Dermis blood vessel endothelial cell (primary cell): ENCODE data around the gene IL26. TPM values are rescaled to one million over a fixed set of nuclear protein-coding genes. Genes with fewer than 3 reads are reported as not detected.
"Not testable (repeated sequence)": the region's sequence is repeated elsewhere in the genome, so short reads cannot be mapped to it uniquely, and the experiment has no call there.

Experiments used
- DNase-seq: peaks from one replicate; pipeline ENCODE4 v3.0.0; 2010
- total RNA-seq: library from RNA; depleted of rRNA; stranded (reverse); fragments of >200 nt; gene quantifications from 2 replicates; pipeline ENCODE4 v1.2.3, GENCODE V29; 2014

Gene IL26
- total RNA-seq, 1 donor from 2014 or later = not detected

DNA sequence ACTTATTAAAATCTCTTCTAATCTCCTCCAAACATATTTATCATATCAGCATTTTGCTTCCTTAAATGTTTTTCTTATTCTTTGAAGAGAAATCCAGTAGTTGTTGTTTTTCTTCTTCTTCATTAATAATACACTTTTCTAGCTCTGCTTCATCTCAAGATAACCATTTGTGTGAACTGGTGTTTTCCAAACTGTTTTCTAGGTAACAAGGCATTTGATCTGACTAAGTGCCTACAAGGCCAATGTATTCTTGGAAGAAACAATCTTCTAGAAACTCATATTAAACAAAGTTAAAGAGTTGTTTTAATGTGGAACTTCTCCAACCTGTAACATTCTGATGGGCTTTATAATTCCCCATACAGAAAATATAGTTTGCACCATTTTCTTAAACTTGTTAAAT, 35.3 kb downstream of the IL26 start:
- DNase-seq = no peak

DNA sequence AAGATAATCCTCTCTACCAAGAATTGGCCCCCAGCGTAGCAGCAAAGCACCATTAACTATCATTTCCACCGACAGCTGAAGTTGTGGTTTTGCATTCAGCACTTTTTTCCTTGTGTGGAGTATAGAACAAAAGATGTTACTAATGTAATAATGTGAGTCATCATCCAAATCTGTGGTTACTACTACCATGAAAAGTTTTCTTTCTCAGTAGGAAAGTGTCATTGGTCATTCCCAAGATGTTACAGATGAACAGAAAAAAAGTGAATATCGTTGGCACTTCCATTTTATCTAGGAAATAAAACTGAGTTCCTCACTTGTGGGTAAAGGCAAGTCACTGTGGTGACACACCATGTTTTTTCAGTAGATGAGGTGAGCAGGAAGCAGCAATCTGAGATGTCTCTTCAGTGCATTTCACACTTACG, 35.8 kb downstream of the IL26 start:
- no peak for DNase-seq

DNA sequence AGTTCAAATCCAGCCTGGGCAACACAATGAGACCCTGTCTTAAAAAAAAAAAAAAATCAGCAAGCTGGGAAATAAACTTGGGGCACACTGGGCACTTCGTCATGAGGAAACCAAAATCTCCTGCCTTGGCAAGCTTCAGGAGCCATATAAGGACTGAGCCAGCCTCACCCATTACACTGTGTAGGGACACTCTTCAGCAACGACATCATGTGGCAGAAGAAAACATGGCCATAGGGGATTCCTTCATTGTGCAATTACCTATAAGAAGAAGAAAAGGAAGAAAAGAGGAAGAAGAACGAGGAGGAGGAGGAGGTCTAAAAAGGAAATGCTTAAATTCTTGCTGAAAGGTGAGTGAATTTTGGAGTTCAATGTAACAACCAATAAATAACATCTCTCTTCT, 40.0 kb downstream of the IL26 start:
- DNase-seq = no peak

DNA sequence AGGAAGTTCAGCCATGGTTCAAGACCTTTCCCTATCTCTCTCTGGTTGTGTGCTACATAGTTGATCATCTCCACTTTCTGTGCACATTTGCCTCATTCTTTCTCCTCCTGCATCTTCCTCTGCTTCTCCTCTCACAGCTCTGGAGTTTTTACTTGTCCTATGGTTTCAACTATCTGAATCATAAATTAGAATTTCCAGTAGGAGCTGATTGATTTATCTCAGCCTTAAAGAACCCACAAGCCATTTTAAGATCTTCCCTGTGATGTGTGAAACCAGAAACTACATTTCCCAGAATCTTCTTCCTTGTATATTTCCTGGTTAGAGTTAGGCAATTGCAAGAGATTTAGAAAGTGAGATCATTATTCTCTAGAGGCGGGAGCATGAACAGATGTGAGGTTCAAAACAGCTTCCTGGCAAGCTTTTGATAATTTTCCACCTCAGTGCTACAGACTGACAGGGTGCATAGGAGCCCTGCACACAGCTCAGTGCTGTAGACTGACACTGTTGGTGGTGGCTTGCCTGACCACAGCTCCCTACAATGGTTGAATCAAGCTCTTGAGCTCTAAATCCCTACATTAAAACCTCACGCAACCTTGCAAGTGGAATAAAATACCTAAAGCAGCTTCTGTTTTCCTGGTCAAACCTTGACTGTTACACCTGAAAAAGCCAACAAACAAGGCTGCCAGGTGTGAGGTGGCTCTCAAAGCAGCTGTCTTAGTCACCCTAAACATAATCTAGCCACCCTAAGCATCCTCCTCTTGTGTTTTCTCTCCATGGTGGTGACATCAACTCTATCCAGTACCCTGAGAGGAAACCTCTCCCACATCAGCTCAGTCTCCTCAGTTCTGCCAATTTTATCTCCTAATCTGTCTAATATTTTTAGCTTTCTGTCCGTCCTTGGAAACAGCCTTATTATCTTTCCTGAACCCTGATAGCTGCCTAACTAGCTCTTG, 44.5 kb downstream of the IL26 start:
- no peak for DNase-seq

DNA sequence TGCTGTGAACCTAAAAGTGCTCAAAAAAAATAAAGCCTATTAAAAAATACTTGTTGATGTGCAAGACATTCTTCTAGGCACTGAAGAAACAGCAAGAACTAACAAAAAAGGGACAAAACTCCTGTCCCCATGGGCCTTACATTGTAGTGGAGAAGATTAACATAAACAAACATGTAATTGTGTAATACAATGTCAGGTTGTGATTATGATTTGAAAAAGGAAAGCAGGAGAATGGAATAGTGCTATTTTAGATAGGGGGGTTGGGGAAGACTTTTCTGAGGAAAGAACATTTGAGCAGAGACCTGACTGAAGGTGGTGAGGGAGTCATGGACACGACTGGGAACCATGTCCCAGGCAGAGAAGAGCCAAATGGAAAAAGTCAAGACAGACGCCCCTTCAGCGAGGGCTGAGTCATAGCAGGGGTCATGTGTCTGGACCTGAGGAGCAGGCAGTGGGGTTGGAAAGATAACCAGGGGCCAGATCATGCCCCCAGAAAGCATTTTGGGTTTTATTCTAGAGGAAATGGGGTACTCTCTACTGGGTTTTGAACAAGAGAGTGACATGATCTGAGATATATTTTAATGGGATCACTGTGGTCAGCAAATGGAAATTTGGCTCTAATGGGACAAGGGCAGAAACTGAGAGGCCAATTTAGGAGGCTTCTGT, 46.7 kb downstream of the IL26 start:
- DNase-seq = no peak

DNA sequence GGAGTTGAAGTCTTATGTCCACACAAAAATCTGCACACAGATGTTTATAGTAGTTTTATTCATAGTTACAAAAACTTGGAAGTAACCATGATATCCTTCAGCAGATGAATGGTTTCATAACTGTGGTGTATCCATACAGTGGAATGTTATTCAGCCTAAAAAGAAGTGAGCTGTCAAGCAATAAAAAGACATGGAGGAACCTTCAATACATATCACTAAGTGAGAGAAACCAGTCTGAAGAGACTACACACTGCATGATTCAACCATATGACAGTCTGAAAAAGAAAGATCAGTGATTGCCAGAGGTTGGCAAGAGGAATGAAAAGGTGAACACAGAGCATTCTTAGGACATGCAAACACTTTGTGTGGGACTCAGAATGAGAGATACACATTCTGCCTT, 47.4 kb downstream of the IL26 start:
- no peak for DNase-seq

DNA sequence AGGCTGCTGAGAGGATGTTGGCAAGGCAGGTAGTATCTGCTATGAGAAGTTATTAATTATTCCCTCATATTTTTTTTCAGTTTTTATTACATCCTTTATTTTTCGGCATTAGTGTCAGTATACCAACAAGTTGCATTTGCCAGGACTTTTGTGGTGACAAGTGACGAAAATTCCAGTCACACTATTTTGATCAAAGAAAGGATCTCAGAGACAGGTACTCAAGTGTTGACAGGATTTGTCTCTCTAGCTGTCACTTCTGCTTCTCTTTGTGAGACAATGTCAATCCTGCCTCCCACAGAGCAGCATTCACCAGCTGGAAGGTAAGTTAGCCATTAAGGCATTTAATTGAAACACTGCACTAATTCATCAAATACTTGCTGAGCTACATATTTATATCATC, 48.0 kb downstream of the IL26 start:
- no peak for DNase-seq

DNA sequence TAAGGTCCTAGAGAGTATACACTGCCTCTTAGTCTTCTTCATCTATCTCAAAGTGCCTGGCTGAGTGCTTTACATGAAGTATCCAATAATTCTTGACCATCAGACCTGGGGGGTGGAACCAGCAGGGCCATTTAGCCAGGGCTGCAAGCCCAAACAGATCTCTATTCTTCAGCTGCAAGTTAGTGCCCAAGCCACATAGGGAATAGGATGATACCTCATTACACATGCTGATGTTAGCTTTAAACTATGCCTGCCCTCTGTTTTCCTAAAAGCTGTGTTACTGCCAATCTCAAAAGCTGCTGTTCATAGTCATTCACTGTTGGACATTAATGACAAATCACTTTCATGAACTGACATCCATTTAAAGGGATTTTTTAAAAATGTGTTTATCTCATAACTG, 49.4 kb downstream of the IL26 start:
- DNase-seq = no peak

DNA sequence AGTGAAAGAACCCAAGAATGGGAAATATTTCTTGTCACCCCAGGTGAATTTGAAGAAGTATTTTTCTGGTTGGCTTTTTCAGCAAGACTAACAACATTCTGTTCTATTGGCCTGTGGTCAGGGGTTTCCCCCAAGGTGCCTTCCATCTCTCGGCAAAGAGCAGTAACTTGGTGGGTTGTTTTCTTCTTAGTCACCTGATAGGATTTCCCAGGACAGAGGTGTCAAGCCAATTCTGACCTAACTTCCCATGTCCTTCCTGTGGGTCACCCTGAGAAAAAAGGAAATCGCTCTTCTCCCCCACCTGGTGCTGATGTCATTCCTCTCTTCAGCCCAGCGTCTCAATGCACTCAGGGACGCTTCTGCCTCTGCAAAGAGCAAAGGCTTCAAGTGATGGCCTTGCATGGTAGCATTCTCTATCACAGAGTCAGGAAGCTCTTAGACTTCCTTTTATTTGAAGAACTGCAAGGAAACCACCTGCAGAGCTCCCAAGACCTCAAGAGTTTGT, 50.0 kb downstream of the IL26 start:
- peak; percentile 1 for DNase-seq

DNA sequence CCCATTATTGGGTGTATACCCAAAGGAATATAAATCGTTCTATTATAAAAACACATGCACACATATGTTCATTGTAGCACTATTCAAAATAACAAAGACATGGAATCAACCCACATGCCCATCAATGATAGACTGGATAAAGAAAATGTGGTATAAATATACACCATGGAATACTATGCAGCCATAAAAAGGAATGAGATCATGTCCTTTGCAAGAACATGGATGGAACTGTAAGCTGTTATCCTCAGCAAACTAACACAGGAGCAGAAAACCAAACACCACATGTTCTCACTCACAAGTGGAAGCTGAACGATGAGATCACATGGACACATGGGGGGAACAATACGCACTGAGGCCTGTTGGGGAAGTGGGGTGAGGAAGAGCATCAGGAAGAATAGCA, 50.8 kb downstream of the IL26 start:
- DNase-seq = not testable (repeated sequence)

DNA sequence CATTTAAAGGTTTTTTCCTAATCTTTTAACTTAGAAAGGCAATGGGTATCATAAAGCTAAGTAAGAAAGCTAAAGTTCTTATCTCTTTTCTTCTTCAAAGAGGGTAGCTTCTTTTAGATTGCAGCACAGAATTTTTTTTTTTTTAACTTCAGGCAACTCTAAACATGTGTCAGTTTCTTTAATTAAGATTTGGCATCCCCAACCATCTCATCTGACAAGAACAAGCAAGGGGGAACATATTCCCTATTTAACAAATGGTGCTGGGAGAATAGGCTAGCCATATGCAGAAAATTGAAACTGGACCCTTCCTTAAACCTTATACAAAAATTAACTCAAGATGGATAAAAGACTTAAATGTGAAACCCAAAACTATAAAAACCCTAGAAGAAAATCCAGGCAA, 51.8 kb downstream of the IL26 start:
- no peak for DNase-seq

DNA sequence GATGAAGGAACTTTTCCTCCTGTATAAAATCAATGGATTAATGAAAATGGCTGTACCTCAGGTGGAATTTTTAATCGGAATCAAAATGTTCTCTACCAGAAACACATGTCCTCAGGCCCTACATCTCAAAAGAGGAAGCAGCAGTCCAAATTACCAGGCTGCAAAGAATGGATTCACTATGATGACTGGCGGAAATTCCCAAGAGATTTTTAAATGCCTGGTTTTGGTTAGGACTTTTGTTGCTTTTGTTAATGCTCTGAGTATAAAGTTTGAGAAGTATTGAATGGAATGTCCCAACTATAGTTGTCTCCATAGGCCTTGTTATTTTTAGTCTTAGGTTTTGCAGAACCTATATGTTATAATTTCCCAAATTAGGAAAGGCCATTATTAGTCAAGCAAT, 54.9 kb downstream of the IL26 start:
- no peak for DNase-seq

DNA sequence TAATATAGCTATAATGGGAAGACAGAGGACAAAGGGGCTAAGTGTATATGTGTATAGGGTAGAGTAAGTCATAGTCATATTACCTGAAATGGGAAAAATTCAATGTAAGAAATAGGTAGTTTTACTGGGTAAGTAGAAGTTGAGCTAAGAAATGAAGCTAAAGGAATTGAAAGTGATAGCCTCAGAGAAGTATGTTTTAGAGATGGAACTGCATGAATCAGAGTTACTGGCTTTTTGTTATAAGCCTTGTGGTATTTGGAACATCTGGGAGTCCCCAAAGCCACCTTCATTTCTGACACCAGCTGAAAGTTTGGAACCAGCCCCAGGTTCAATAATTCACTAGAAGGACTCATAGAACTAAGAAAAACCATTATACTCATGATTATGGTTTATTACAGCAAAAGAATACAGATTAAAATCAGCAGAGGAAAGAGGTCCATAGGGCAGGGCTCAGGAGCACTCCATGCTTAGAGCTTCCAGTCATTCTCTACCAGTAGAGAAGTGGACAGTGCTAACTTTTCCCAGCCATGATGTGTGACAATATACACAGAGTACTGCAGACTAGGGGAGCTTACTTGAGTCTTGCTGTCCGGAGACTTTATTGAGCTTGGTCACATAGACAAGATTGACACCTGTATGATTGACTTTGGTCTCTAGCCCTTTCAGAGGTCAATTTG, 56.3 kb downstream of the IL26 start:
- no peak for DNase-seq

DNA sequence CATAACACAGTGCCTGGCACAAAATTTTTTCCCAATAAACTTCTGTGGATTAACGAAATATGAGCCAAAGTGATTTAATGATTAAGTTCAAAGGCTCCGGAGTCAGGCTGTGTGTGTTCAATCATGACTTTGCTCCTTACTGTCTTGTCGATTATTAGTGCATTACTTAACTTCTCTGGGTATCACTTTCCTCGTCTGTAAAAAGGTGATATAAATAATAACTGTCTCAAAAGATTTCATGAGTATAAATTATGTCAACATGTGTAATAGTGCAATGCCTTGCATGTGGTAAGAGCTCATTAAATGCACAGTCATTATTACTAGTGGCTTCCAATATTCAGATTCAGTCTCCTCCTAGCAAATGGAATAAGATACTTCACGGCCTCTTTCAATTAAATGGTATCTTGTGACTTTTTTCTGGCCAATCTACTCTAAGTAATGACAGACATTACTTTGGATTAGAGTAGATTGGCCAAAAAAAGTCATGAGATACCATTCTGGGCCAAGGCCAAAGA, 59.2 kb downstream of the IL26 start:
- no peak for DNase-seq

DNA sequence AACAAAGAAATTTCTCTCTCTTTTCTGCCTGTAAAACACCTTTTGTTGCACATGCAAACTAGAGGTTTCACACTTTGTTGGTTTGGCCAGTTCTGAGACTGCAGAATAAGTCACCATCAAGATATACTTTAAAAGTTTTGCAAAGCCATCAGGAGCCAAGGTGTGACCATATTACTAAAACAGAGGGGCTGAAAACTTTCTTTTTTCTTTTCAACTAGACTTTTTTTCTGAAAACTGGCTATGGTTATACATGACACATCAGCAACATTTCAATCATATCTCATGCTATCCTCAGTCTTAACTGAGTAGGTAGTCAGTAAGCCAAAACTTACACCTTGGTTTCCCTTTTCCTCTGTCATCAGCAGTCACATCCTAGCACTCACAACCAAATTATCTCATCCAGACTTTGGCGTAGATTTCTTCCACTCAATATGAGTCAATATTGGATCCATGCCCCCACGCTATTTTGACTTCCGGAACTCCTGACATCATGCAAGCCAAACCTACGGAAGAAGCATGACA, 62.0 kb downstream of the IL26 start:
- no peak for DNase-seq

DNA sequence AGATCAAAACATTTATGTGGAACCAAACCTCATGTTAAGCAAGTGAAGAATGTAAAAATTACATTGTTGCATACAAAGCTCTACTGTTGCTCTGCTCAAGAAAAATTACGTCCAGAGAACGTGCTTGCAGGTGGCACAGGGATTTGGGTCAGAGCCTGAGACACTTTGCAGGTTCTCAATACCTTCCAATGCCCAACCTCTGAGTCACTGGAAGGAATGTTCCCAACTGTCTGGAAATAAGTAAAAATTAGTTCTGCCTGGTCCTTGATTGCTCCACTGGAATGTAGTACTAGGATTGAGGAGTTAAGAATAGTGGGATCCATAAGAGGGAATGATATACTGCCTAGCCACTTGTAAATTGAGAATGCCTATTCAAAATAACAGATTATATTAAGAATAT, 63.2 kb downstream of the IL26 start:
- DNase-seq = no peak

DNA sequence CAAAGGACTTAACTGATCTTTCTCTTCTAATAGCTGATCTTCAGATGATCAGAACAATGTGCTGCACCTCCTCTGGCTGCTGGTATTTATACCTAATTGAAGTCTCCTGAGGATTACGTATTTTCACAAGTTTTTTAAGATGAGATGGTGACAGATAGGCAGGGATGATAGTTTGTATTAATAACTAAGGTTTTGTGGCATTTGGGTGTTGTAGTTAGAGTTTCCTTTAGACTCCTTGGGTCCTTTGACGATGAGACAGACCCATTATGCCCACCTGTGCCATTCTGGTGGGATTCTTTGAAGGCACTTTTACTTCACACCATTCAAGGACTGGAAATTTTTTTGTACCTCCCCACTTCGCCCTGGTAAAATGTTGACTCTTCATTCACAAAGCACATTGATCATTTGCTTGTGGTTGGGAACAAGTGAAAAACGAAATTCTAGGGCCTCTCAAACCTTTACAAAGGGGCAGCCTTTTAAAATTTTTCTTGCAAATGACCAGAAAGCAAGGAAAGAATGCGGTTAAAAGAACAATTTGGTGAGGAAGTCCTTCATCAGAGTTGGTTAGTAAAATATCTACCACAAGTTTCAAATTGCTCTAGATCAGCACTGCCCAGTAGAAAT, 65.8 kb downstream of the IL26 start, which contains the start of gene IFNG:
IFNG (minus strand) TSS at position 60 of the 624 bp plus-strand sequence. CDS start 125 bp downstream, outside the sequence.
- no peak for DNase-seq

DNA sequence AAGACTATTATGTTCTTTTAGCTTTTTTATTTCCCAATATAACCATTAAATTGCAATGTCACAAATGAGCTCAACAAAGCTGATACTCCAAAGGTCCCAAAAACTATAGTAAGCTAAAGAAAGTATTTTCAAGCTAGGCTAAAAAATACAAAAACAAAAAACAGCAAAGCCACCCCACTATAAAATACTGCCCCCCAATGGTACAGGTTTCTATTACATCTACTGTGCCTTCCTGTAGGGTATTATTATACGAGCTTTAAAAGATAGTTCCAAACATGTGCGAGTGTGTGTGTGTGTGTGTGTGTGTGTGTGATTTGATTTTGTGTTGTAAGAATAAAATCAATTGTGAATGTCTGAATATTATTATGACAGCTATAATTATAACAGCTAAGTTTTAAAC, 67.2 kb downstream of the IL26 start:
- peak; percentile 4 for DNase-seq

DNA sequence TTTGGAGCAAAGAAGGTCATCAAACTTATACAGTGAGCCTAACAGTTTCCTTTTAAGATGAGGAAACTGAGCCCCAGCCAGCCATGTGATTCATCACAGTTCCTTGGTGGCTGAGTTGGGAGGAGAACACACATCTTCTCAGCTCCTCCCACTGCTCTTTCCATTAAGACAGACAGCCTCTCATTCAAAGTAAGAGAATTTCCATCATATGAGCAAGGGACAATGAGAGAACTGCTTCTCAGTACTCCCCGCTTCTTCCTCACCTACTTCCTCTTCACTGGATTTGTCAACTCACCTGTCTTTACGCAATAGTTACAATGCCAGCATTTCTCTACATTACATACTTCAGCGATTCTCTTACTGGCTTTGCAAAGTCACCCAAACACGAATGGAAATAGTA, 68.2 kb downstream of the IL26 start:
- no peak for DNase-seq

DNA sequence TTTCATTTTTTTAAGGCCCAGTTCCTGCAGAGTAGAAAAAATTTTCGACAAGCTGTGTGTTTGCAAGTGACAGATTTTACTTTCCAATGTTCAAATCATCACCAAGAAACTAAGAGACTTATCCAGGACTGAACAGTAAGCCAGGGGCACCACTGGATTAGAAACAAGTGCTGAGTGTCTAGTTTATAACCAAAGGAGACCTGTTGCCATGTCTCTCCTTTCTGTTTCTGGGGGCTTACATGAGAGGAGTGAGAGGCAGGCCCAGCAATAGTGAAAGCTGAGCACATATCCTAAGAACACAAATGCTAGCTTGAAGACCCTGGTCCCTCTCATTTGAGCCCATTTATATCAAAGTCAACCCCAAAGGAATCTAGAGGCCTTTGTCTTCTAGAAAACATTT, 69.0 kb downstream of the IL26 start:
- DNase-seq = no peak

DNA sequence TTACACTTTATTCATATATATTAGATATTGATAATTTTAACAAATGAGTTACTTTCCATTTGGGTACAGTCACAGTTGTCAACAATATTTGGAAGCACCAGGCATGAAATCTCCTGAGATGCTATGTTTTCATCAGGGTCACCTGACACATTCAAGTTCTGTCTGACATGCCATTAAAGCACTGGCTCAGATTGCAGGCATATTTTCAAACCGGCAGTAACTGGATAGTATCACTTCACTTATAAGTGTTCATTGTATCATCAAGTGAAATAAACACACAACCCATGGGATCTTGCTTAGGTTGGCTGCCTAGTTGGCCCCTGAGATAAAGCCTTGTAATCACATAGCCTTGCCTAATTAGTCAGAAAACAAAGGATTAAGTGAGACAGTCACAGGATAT, 70.8 kb downstream of the IL26 start:
- no peak for DNase-seq
